HEK293T (cell line): Measurements from ENCODE around the gene CUL3.

Experiments
- FOXA1 ChIP-seq: fragments of 450-650 bp; IDR thresholded peaks from 2 replicates; pipeline ENCODE4 v1.6.1; 2016; ENCODE audit warnings: mild to moderate bottlenecking
- LEF1 ChIP-seq: fragments of 450-650 bp; IDR thresholded peaks from 2 replicates; pipeline ENCODE4 v1.6.1; 2017; ENCODE audit warnings: mild to moderate bottlenecking, borderline replicate concordance
- SUZ12 ChIP-seq: fragments of 450-650 bp; IDR thresholded peaks from 2 replicates; pipeline ENCODE4 v1.6.1; 2016; ENCODE audit warnings: mild to moderate bottlenecking

- no peak for TF ChIP-seq FOXA1
- no peak for TF ChIP-seq LEF1
- TF ChIP-seq SUZ12 = no peak
Measured at GRCh38 chr2:224523626-224524577, 61.3 kb downstream of the CUL3 start.
